ENCODE results near the gene PPP3R2.
A peak's percentile ranks its signal among the peaks of the same experiment; 100 is the strongest.

Gene PPP3R2

GRCh38 chr9:101632611-101633010 lies 37.8 kb upstream of the PPP3R2 start:
- no peak for TF ChIP-seq CTCF (conservative IDR thresholded peaks at IDR 0.05; ENCODE audit: control insufficient read depth, insufficient read depth, low read depth, low read length)
- H3K4me3 ChIP-seq (ENCODE audit: control insufficient read depth, low read depth, low read length), result no peak overlapping the region

GRCh38 chr9:101631892-101632291 lies 37.1 kb upstream of the PPP3R2 start:
- TF ChIP-seq CTCF (conservative IDR thresholded peaks at IDR 0.05; ENCODE audit: control insufficient read depth, insufficient read depth, low read depth, low read length), result no peak
- DNase-seq (ENCODE audit: low read depth), result no peak
- no peak overlapping the region for H3K4me3 ChIP-seq (ENCODE audit: control insufficient read depth, low read depth, low read length)

More at GRCh38 chr9:101632611-101633010, 37.8 kb upstream of the PPP3R2 start:
- no peak for DNase-seq (ENCODE audit: low read depth)

- no peak overlapping the region for H3K4me3 ChIP-seq (ENCODE audit: control insufficient read depth, low read depth, low read length)
- no peak for DNase-seq (ENCODE audit: low read depth)
- no peak for TF ChIP-seq CTCF (conservative IDR thresholded peaks at IDR 0.05; ENCODE audit: control insufficient read depth, insufficient read depth, low read depth, low read length)
Measured at GRCh38 chr9:101629636-101630035, 34.9 kb upstream of the PPP3R2 start.

- peak; percentile 17 for DNase-seq (ENCODE audit: low read depth)
- H3K4me3 ChIP-seq (ENCODE audit: control insufficient read depth, low read depth, low read length), result no peak overlapping the region
- no peak for TF ChIP-seq CTCF (conservative IDR thresholded peaks at IDR 0.05; ENCODE audit: control insufficient read depth, insufficient read depth, low read depth, low read length)
Measured at GRCh38 chr9:101628173-101628572, 33.4 kb upstream of the PPP3R2 start.

GRCh38 chr9:101626295-101626694 lies 31.5 kb upstream of the PPP3R2 start:
- TF ChIP-seq CTCF (conservative IDR thresholded peaks at IDR 0.05; ENCODE audit: control insufficient read depth, insufficient read depth, low read depth, low read length), result no peak
- H3K4me3 ChIP-seq (ENCODE audit: control insufficient read depth, low read depth, low read length), result no peak overlapping the region
- no peak for DNase-seq (ENCODE audit: low read depth)

GRCh38 chr9:101625876-101626275 lies 31.1 kb upstream of the PPP3R2 start:
- H3K4me3 ChIP-seq (ENCODE audit: control insufficient read depth, low read depth, low read length), result no peak overlapping the region
- peak; percentile 72 for DNase-seq (ENCODE audit: low read depth)

More at GRCh38 chr9:101625876-101626275, 31.1 kb upstream of the PPP3R2 start:
- TF ChIP-seq CTCF (conservative IDR thresholded peaks at IDR 0.05; ENCODE audit: control insufficient read depth, insufficient read depth, low read depth, low read length), result no peak
